HG03342 (cell line): ENCODE results near the gene TMEM108.
A peak's percentile ranks its signal among the peaks of the same experiment; 100 is the strongest.

ENCODE experiments used
- ATAC-seq: cut with Tn5 transposase; IDR thresholded peaks from one replicate; pipeline ENCODE4 v1.9.1; 2021; ENCODE audit warnings: mild to moderate bottlenecking, moderate library complexity; ENCODE audit not compliant: unreplicated experiment

Gene TMEM108

GRCh38 chr3:133113927-133114597, 75.9 kb downstream of the TMEM108 start:
- ATAC-seq = no peak

- ATAC-seq = no peak
Observed at GRCh38 chr3:133115176-133115575, 77.0 kb downstream of the TMEM108 start.

- no peak for ATAC-seq
Observed at GRCh38 chr3:133117342-133117741, 79.2 kb downstream of the TMEM108 start.

DNA sequence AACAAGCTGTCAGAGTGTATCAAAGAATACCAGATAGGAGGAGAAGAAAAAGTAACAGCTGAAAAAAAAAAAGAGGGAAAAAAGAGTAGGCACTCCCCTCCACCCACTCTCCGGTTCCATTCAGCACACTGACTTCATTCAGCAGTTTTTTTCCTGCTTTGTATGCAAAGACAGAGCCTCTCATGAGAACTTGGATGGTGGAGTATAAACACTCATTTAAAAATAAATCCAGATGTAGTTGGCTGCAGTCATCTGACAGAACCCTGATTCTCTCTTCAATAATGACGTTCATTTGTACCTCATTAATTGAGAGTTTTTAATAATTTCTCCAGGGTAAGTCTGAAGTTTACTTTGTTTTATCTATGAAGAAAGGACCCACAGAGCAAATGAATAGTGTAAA, 81.0 kb downstream of the TMEM108 start:
- no peak for ATAC-seq

GRCh38 chr3:133121450-133121849, 83.3 kb downstream of the TMEM108 start:
- ATAC-seq = no peak

GRCh38 chr3:133123636-133124035, 85.4 kb downstream of the TMEM108 start:
- ATAC-seq = no peak

GRCh38 chr3:133124511-133124910, 86.3 kb downstream of the TMEM108 start:
- ATAC-seq = no peak

- ATAC-seq = no peak
Observed at GRCh38 chr3:133125171-133125570, 87.0 kb downstream of the TMEM108 start.

GRCh38 chr3:133125802-133126201, 87.6 kb downstream of the TMEM108 start:
- ATAC-seq = no peak

- ATAC-seq = no peak
Observed at GRCh38 chr3:133127381-133127780, 89.2 kb downstream of the TMEM108 start.

DNA sequence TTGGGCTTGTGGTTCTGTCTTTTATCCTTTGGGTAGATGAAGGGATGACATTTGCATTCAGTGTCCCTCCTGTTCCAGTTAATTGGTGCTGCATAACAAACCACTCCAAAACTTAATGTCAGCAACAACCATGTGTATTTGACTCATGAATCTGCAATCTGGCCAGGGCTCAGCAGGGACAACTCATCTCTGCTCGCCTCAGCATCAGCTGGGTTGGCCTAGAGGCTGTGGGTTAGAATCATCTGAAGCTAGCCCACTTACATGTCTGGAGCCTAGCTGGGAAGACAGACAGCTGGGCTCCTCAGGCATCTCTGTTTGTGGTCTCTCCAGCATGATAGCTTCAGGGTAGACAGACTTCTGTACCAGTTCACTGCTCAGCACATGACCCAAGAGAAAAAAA, 92.0 kb downstream of the TMEM108 start:
- ATAC-seq = no peak

DNA sequence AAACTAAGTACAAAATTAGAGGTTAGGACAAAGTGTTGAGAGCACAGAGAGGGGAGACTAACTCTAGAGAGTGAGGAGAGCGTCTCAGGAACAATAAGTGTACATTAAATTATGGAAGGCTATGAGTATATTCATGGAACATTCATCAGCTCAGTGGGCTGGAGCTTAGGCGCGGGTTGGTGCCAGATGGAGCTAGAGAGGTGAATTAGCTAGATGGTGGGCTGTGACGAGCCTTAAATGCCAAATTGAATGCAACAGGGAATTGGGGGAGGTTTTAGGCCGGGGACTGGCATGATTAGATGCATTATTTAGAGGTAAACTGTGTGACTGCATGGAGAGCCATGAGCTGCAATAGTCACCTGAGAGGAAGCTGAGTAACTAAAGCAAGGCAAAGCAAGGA, 97.1 kb downstream of the TMEM108 start:
- no peak for ATAC-seq

- peak; percentile 71 for ATAC-seq
Observed at GRCh38 chr3:133136114-133137041, 98.2 kb downstream of the TMEM108 start.

DNA sequence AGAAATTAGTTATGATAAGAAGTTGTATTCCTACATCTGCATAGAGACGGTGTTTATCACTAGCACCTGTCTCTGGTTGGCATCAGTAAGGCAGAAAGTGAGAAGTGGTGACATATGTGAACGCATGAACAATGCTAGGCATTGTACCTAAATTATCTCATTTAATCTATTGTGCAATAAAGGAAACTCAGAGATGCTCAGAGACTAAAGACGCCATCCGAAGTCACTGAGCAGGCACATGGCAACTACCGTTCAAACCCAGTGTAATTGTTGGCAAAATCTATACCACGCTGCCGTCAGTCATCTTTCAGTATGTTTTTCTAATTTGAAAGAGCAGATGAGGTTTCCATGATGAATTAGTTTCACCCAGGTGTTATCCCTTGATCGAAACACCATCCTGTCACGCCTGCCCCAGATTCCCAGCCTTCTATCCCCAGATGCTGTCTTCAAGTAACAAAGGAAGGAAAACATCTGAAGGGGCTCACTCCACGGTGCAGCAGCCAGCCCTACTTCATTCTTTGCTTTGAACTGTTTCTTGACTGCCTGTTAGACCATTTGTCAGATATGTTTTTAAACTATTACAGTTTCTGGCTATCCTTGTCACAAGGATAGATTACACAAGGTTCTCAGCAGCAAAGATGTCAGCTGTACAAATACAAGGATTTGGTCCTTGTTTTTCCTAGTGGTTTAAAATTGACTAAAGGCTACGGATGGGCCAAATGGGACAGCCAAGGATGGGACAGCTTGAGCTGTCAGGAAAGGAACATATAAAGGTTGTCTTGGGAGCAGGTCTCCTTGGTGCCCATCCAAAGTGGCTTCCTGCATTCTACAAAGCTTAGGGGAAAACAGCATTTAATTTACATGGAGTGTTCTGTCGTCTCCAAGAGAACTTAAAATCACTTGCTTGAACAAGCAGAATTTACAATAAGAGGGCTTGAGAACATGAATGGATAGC, 99.1 kb downstream of the TMEM108 start:
- peak; percentile 19 for ATAC-seq

- ATAC-seq = peak; percentile 91
Observed at GRCh38 chr3:133138017-133138416, 99.8 kb downstream of the TMEM108 start.

- no peak for ATAC-seq
Observed at GRCh38 chr3:133152056-133152455, 113.9 kb downstream of the TMEM108 start.

GRCh38 chr3:133152681-133153220, 114.6 kb downstream of the TMEM108 start:
- no peak for ATAC-seq

- no peak for ATAC-seq
Observed at GRCh38 chr3:133153382-133153781, 115.2 kb downstream of the TMEM108 start.

GRCh38 chr3:133157716-133158115, 119.5 kb downstream of the TMEM108 start:
- no peak for ATAC-seq

DNA sequence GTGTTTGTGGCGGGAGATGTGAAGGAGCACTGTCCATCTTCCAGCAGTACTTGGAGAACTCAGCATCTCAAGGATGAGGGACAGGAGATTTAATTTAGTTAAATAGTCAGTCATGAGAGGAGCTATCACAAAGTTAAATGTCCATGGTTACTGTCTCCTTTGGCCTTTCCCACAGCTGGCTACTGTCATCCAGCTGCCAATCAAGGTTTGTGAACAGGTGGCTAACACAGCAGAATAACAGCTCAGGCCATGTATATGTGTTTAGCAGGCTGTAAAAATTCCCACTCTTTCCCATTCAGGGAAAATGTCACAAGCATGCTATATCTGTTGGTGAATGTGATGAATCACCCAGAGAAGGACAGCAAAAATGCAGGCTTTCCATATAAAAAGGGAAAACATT, 120.5 kb downstream of the TMEM108 start:
- no peak for ATAC-seq
